PC-3 (cell line): ENCODE results near the gene MARCHF9.

ENCODE experiments used
- CTCF ChIP-seq: fragments of 300-600 bp; sonication (generic); conservative IDR thresholded peaks from 2 replicates; pipeline ENCODE4 v1.5.1; 2017; ENCODE audit warnings: antibody characterized with exemption, low read depth, mild to moderate bottlenecking, low read length
- EZH2 ChIP-seq: fragments of 300-600 bp; sonication (generic); IDR thresholded peaks from one replicate; pipeline ENCODE4 v1.6.1; 2017; ENCODE audit warnings: antibody characterized with exemption, mild to moderate bottlenecking, low read length; ENCODE audit not compliant: unreplicated experiment
- EZH2phosphoT487 ChIP-seq: fragments of 300-600 bp; sonication (generic); IDR thresholded peaks from 2 replicates; pipeline ENCODE4 v1.6.1; 2018; ENCODE audit warnings: mild to moderate bottlenecking, antibody characterized with exemption, low read length, borderline replicate concordance

- TF ChIP-seq EZH2 (no peak), CTCF (no peak), EZH2phosphoT487 (no peak)
Measured at GRCh38 chr12:57783466-57783801, 28.5 kb downstream of the MARCHF9 start.
